Measurements from ENCODE around the gene CATSPER4.

CATSPER4 gene

DNA sequence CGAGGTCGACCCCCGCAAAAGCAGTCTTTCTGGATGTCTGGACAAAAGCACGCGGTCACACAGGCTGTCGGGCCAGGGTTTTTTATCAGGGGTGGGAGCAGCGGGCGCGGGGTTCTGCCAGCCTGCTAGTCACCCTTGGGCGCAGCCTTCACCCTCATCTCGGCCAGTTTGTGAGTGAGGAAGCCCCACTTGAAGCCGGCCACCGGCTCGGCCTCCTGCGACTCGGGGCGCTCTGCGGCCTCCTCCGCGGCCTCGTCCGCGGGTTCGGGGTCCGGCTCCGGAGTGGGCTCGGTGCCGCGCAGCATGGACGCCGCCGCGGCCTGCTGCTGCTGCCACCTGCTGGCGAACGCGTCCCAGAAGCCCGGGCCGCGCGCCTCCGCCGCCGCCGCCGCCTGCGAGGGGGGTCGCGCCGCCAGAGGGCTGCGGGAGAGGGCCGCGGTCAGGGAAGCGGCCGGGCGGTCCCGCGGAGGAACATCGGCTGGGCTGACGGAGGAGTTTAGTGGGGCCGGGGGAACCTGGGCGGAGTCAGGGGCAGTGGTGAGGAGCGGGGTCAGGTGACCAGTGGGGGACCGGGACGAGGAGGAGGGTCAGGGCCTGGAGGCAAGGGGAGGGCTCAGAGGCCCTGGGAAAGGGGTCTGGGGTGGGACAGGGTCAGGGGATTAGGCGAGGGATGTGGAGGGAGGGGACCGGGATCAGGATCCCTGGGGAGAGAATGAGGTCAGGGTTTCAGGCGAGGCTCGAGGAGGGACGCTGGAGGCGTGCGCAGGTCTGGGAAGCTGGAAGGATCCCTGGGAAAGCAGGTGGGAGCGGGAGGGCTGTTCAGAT, 26.2 kb upstream of the CATSPER4 start:
- no peak for DNase-seq (ENCODE audit: low read depth in 2 of 2, low spot score in 1 of 2)

- DNase-seq (ENCODE audit: low read depth in 2 of 2, low spot score in 1 of 2), result no peak
Measured at GRCh38 chr1:26164861-26165842, 25.2 kb upstream of the CATSPER4 start.

DNA sequence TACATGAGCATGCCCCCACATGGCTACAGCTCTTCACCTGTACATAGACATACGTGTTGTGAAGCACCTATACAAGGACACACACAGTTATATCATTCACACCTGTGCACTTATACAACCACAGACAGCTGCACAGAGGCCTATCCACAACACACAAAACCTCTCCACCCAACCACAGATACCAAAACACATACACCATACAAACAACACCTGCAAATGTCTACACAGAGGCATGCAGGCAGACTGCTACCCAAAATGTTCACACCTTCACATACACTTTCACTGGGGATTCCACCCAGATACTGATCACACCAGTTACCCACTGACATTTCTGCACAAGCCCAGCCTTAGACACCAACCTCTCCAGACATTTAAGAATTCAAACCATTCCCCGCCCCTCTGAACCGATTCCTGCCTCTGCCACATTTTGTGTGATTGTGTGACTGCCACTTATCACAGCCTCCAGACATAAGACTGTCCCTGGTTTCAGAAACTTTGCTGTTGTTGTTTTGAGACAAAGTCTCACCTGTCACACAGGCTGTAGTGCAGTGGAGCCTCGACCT, 23.6 kb upstream of the CATSPER4 start:
- DNase-seq (ENCODE audit: low read depth in 2 of 2, low spot score in 1 of 2), result no peak

GRCh38 chr1:26168410-26169197, 21.8 kb upstream of the CATSPER4 start, which contains the start of gene C1orf232:
Gene C1orf232, minus strand, starts transcription at chr1:26168963. Its CDS starts 464 bp downstream, at chr1:26168499.
- DNase-seq (ENCODE audit: low read depth in 2 of 2, low spot score in 1 of 2), result no peak

DNA sequence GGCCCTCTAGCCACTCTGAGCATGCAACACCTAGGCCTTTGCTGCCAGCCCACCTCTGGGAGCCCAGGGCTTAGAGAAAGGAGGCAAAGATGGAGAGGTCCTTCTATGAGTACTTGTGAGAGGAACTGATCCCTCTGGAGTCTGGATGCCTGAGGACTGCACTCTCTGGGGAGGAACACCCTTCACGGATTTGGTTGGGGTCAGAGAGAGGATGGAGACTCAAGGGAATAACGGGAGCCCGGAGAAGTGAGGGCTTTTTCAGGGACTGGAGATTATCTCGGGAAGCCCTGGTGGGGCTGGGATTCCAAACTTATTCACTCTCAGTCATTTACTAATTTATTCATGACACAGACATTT, 21.2 kb upstream of the CATSPER4 start:
- DNase-seq (ENCODE audit: low read depth in 2 of 2, low spot score in 1 of 2), result no peak

GRCh38 chr1:26169669-26170471, 20.5 kb upstream of the CATSPER4 start, which contains the start of gene ZNF593:
Gene ZNF593, plus strand, starts transcription at chr1:26169908. Its CDS starts 76 bp downstream, at chr1:26169984.
- DNase-seq (ENCODE audit: low read depth in 2 of 2, low spot score in 1 of 2), result peak; percentile 70 to 75

- DNase-seq (ENCODE audit: low read depth in 2 of 2, low spot score in 1 of 2), result no peak
Measured at GRCh38 chr1:26170472-26170821, 20.0 kb upstream of the CATSPER4 start.

DNA sequence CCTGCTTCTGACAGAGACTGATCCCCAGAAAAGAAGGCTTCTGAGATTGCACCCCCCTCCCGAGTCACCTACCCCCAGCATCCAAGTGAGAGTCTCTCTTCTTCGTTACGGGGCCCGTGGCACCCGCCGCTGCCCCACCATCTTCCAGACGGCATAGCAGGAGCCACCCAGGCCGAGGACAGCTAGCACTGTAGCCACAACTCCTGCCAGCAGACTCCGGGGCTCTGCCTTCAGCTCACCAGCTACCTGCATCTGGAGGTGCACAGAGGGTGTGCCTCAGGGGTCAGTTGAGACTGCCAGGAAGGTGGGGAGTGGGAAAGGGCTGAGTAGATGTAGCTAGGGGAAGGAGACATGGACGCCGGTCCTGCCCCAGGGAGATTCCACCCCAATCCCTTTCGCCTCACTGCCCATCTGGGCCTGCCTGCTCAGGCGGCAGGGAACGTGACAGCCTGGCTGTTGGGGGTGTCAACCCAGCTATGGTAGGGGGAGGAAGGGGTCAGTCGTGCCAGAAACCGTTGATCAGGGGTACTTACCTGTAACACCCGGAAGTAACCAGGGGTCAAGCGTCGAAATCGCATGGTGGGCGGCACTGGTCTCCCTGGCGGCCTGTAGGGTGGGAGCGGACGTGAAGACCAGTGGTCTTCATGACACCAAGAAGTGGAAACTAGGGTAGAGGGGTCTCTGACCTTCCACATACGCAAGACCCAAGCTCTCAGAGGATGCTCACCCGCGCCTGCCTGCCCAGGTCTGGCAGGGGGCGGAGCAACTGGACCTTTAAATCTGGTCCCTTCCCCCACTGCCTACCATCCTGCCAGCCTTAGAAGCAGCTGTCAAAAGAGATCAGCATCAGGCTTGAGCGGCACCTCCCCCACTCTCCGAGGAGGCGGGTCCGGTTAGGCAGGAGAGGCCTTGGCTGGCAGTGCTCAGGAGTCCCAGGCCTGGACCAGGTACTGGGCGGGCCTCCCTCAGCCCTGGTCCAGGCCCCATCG, 19.0 kb upstream of the CATSPER4 start, which contains the start of gene ZNF593OS:
TSS of gene ZNF593OS (minus strand) at position 749 of the 989 bp plus-strand sequence. CDS start at position 578, 171 bp downstream.
- no peak for DNase-seq (ENCODE audit: low read depth in 2 of 2, low spot score in 1 of 2)

GRCh38 chr1:26175346-26175745, 15.1 kb upstream of the CATSPER4 start:
- no peak for DNase-seq (ENCODE audit: low read depth in 2 of 2, low spot score in 1 of 2)

DNA sequence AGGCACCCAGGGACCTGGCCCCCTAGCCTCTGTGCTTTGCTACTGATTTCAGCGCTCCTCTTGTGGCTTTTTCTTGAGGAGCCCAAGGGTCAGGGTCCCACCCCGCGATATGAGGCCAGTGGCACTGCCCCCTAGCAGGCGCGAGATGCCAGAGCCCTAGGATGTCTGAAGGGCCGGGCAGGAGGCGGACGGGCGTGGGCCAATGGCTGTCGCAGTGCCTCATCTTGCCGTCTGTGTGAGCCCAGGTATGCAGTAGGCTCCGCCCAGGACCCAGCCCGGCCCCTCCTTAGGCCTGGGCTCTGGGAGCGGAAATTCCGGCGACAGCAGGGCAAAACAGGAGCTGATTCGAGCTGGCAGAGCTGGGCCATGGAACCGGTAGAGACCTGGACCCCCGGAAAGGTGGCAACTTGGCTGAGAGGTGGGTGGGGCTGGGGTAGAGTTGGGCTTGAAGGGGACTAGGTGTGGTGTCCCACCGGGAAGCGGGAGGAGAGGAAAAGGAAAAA, 13.2 kb upstream of the CATSPER4 start, which contains the start of gene CNKSR1:
TSS of gene CNKSR1 (plus strand) at position 310 of the 503 bp plus-strand sequence. CDS start at position 367, 57 bp downstream.
- DNase-seq (ENCODE audit: low read depth in 2 of 2, low spot score in 1 of 2), result no peak

DNA sequence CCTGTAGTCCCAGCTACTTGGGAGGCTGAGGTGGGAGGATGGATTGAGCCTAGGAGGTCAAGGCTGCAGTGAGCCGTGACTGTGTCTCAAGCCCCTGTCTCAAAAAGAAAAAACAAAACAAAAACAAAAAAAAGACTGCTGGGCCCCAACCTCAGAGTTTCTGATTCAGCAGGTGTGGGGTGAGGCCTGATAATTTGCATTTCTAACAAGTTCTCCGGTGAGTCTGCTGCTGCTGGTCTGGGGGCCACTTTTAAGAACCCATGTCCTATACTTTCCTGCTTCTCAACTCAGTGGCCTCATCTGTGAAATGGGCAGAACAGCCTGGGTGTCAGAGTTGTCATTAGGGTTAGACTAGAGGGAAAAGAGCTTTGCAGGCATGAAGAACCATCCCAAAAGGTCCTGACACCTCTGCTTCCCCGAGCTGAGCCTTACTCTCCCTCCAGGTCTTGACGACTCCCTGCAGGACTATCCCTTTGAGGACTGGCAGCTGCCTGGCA, 10.3 kb upstream of the CATSPER4 start:
- no peak for DNase-seq (ENCODE audit: low read depth in 2 of 2, low spot score in 1 of 2)

- DNase-seq (ENCODE audit: low read depth in 2 of 2, low spot score in 1 of 2), result no peak
Measured at GRCh38 chr1:26181586-26182382, 8.6 kb upstream of the CATSPER4 start.

DNA sequence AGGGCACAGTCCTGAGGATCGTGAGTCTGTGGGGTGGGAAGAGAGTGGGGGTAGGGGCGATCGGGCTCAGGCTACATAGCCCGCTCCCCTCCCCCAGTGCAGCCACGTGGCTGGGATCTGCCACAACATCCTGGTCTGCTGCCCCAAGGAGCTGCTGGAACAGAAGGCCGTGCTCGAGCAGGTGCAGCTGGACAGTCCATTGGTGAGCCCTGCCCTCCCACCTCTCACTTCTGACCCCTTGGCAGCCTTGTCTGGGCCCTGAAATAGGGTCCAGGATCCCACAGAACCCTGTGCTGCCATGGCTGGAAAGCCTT, 8.1 kb upstream of the CATSPER4 start:
- no peak for DNase-seq (ENCODE audit: low read depth in 2 of 2, low spot score in 1 of 2)

DNA sequence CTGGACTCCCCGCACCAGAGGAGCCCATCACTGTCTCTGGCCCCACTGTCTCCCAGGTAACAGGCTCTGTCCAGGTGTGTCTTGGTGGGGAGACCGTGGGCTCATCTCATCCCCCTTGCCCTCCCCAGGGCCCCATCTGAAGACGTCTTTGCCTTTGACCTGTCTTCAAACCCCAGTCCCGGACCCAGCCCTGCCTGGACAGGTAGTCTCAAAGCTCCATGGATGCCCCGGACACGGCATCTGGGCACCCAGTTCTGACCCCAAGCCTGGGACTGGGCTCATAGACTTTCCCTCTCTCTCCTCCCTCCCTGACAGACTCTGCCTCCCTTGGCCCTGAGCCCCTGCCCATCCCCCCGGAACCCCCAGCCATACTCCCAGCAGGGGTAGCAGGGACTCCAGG, 6.3 kb upstream of the CATSPER4 start:
- no peak for DNase-seq (ENCODE audit: low read depth in 2 of 2, low spot score in 1 of 2)

DNA sequence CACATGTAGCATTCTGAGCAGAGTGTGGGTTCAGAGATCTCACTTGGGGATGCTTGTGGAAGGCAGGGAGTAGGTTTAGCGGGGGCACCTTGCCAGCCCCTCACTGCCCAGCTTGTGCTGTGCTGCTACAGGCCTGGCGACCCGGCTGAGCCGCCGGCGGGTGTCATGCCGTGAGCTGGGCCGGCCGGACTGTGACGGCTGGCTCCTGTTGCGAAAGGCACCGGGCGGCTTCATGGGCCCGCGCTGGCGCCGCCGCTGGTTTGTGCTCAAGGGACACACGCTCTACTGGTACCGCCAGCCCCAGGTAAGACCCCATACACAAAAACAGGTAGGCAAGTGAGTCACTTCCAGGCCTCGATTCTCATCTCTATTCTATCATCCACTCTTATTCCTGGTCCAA, 5.5 kb upstream of the CATSPER4 start:
- DNase-seq (ENCODE audit: low read depth in 2 of 2, low spot score in 1 of 2), result no peak

GRCh38 chr1:26187882-26188281, 2.5 kb upstream of the CATSPER4 start:
- DNase-seq (ENCODE audit: low read depth in 2 of 2, low spot score in 1 of 2), result no peak

- DNase-seq (ENCODE audit: low read depth in 2 of 2, low spot score in 1 of 2), result no peak
Measured at GRCh38 chr1:26188477-26188876, 1.9 kb upstream of the CATSPER4 start.
